GM12891 (cell line): ENCODE results near the gene RNF7.
"Not testable (repeated sequence)": the region's sequence is repeated elsewhere in the genome, so short reads cannot be mapped to it uniquely, and the experiment has no call there.

Experiments used
- POLR2A ChIP-seq: IDR thresholded peaks from 2 replicates; pipeline ENCODE4 v1.6.1; 2011; ENCODE audit warnings: low read depth, low read length, control low read depth
- POLR2AphosphoS5 ChIP-seq: IDR thresholded peaks from 2 replicates; pipeline ENCODE4 v1.6.1; 2011; ENCODE audit warnings: low read depth, low read length, control low read depth
- POU2F2 ChIP-seq: IDR thresholded peaks from 2 replicates; pipeline ENCODE4 v1.6.1; 2011; ENCODE audit warnings: low read depth, mild to moderate bottlenecking, control low read depth, low read length, moderate library complexity
- TAF1 ChIP-seq: IDR thresholded peaks from 2 replicates; pipeline ENCODE4 v1.6.1; 2011; ENCODE audit warnings: low read depth, low read length, control low read depth

DNA sequence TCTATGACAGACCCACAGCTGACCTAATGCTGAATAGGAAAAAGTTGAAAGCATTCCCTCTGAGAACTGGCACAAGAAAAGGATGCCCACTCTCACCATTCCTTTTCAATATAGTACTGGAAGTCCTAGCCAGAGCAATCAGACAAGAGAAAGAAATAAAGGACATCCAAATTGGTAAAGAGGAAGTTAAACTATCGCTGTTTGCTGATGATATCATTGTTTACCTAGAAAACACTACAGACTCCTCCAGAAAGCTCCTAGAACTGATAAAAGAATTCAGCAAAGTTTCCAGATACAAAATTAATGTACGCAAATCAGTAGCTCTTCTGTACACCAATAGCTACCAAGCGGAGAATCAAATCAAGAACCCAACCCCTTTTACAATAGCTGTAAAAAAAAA lies 34.7 kb upstream of the RNF7 start:
- TF ChIP-seq POLR2A, POLR2AphosphoS5, POU2F2, TAF1: not testable (repeated sequence)
